GM10847 (cell line): ENCODE measurements around the gene DCAF12.

ENCODE experiments used
- POLR2A ChIP-seq: IDR thresholded peaks from 2 replicates; pipeline ENCODE4 v1.6.1; 2011; ENCODE audit not compliant: insufficient read length; ENCODE audit errors: extremely low read depth

DCAF12 gene

DNA sequence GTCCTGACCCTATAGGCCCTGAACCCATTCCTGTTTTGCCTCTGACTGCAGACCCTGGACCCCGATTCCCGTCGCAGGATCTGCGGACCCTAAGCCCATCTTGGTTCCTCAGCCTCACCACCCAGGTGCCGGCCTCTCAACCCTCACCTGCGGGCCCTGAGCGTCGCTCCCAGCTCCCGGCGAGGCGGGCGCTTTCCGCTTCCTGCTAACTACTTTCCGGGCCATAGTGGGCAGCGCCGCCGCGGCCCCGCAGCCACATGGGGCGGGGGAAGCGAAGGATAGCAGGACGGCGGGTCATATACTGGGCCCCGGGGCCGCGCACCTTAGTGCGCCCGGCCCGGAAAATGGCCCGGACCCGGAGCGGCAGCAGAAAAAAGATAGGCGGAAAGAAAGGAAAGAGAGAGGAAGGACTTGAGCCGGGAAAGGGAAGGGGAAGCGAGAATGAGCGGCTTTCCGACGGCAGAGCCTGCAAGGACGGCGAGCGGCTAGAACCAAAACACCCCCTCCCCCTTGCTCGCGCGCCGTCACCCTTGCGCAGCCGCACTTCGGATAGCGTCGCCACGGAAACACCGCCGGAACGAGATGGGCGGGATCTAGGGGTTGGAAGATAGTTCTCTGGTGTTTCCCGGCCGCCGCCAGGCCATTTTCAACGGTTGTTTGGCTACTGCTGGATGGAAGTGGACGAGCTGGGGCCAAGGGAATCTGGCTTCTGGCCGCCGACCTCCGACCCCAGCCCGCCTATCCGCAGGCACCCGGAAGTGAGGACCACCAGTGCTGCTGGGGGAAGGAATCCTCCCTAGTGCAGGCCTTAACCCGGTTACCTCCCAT lies at the start of gene DCAF12:
Gene DCAF12 (minus strand): TSS at position 492 of the 828 bp plus-strand sequence. CDS start 267 bp downstream, at position 225.
- peak; percentile 51 for TF ChIP-seq POLR2A

DNA sequence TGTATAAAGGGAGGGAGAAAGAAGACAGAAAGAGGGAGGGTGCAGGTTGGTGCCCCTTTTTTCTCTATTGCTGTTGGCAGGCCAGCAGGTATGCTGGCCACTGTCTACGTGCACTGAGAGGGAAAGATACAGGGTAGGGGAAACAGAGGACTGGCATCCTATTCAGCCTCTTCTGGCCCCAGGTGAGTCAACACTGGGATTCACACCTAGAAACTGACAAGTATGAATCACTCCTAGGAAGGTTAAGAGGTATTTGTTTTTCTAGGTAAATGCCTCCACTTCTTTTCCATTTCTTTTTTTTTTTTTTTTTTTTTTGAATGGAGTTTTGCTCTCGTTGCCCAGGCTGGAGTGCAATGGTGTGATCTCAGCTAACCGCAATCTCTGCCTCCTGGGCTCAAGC lies 49.6 kb upstream of the DCAF12 start:
- TF ChIP-seq POLR2A: no peak

DNA sequence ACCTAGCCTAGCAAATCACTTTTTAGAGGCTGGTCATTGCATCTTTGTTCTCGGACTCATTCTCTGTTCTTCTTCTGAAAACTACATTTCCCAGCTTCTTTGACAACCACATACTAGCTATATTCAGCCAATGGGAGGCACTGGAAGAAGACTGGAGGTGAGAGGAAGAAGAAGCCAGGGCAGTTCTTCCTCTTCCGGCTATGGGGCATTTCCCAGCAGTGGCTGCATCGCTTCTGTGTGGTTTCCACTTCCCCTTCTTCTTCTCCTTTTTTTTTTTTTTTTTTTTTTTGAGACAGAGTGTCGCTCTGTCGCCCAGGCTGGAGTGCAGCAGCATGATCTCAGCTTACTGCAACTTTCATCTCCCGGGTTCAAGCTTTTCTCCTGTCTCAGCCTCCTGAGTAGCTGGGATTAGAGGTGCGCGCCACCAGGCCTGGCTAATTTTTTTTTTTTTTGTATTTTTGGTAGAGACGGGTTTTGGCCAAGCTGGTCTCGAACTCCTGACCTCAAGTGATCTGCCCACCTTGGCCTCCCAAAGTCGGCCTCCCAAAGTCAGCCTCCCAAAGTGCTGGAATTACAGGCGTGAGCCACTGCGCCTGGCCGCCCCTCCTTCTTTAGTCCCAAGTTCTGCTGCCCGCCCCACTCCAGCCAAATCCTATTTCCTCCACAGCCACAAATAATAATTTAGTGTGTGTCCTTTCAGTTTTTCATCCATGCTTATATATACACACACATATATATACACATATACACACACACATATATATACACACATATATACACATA lies 45.4 kb upstream of the DCAF12 start:
- no peak for TF ChIP-seq POLR2A

DNA sequence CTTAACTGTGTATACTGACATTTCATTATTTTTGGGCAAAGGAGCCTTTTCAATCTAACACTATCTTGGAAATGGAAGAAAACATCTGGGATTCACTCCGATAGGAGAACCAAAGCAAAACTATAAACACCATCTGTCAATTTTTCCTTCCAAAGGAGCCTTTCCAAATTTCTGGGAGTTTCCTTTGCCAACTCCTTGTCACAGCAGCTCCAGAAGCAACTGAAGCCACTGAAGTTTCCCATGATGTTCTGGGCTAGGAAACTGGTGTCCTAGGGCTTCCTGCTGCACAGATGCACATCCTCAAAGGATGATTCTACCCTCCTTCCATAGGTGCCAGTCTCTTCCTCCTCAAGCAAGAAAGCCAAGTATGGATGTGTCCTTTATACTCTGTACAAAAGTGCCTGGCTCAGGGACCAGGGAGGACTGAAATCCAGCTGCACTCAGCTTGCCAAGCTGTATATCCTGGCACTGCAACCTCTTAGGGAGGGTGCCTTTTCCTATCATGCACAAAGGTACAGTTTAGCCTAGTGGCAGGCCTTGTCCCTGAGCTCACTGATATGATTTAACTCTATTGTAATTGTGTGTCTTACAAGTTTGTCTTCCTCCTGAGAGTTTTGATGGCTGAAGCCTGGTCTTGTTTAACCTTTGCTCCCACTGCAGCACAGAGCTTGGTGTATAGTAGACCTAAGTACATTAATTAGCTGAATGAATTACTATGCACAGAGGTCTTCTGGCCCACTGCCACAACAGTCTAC lies 43.9 kb upstream of the DCAF12 start:
- TF ChIP-seq POLR2A: no peak

DNA sequence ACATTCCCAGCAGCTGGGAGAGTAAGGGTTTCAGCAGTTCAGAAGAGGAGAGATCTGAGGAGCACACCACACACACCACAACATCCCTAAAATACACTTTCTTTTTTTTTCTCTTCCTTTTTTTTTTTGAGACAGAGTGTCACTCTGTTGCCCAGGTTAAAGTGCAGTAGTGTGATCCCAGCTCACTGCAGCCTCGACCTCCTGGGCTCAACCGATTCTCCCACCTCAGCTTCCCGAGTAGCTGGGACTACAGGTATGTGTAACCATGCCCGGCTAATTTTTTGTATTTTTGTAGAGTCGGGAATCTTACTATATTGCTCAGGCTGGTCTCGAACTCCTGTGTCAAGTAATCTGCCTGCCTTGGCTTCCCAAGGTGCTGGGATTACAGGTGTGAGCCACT lies 42.6 kb upstream of the DCAF12 start:
- no peak for TF ChIP-seq POLR2A

DNA sequence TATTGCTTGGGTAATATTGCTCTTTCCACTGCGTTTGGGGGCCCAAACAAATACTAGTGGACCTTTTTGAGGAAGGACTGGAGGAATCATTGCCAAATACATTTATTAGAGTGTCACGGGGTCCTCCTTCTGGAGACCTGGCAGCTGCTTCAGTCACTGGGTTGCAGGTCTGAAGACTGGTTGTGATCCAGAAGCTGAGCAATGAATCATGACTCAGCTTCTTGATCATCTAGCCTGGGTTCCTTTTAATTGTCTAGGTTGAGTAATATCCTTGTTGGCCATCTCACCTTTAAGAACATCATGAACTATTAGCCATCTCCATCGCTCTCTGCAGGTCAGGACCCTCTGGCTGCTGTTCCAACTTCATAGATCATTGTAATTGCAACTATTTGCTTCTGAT lies 36.9 kb upstream of the DCAF12 start:
- no peak for TF ChIP-seq POLR2A

DNA sequence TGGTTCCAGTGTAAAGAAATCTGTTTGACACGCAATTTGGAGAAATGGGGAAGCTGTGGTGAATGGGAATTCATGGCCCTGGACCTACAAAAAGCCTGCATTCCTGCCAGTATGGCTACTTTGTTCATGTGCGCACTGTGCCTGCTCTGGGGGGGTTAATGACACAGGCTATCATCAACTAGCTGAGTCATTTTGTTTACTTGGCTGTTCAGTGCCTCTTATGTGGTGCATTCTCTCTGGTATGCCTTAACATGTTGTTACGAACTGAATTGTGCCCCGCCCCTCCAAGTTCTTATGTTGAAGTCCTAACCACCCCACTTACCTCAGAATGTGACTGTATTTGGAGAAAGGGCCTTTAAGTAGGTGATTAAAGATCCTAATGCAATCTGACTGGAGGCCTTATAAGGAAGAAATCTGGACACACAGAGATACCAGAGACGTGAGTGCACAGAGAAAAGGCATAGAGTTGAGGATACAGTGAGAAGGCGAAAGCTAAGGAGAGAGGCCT lies 31.9 kb upstream of the DCAF12 start:
- TF ChIP-seq POLR2A: no peak

DNA sequence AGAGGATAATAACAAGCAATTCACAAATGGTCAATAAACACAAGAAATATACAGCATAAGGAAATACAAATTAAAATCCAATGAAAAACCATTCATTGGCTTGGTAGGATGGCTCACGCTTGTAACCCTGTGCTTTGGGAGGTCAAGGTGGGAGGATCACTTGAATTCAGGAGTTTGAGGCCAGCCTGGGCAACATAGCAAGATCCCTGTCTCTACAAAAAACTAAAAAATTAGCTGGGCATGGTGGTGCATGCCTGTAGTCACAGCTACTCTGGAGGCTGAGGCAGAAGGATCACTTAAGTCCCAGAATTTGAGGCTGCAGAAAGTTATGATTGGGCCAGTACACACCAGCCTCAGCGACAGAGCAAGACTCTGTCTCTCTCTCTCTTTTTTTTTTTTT lies 31.4 kb upstream of the DCAF12 start:
- TF ChIP-seq POLR2A: no peak

DNA sequence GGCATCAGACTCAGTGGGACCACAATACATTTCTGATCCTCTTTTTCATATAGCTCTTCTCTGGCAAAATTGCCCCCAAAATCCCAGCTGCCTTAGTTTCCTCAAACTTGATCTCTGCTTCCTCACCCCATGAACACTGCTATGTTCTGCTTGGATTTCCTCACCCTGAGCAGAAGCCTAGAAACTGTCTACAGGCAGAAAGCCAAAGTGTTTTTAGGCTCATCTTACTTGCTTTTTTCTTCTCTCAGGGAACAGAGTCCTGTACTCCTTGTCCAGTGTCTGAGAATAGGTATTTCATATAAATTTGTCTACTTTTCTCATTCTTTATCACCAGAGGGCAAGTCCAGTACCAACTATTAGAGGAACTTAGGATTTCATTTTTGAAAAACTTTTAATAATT lies 30.8 kb upstream of the DCAF12 start:
- TF ChIP-seq POLR2A: no peak

DNA sequence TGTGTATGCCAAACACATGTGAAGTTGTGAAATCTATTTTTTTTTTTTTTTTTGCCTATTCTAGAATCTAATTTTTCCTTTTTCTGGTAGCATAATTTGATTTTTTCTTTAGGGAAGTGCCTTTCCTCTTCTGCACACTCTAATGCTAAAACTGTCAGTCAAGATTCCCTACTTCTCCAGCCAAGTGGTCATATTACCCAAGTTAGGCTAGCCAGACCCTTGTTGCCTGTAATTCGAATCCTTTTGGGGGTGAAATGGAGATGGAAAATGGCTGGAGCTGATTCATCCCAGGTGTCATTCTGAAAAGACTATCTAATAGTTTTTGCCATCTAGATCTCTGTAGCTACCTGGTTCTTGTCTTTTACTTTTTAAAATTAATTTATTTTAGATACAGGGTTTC lies 27.6 kb upstream of the DCAF12 start:
- TF ChIP-seq POLR2A: no peak

DNA sequence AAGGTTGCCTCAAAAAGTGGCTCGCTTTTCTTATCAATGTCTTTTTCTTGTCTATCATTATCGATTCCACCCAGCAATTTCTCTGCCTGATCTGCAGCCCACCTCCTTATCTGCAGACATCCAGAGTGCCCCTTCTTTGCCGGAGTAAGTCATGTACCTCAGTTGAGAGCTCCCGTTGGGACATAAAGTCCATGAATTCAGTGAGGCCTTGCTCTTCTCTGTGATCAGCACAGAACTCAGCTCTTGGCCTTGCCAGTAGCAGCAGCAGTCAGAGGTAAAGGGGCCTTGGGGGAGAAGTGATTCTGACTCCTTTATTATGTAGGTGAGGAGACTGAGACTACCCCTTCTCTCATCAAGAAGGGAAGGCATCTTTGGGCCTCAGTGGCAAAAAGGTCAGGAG lies 24.9 kb upstream of the DCAF12 start:
- no peak for TF ChIP-seq POLR2A

DNA sequence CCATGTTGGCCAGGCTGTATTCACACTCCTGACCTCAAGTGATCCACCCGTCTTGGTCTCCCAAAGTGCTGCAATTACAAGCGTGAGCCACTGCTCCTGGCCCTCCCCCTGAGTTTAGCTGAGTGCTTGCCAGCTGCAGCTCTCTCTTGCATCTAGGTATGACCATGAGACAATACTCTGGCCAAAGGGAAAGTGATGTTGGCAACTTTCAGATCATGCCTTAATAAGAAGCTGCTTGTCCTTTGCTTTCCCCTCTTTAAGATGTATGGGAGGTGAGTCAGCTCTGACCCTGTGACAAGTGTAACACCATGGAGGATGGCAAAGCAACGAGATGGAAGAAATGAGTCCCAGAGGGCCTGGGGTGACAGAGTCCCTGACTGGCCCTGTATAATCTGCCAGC lies 18.7 kb upstream of the DCAF12 start:
- no peak for TF ChIP-seq POLR2A

DNA sequence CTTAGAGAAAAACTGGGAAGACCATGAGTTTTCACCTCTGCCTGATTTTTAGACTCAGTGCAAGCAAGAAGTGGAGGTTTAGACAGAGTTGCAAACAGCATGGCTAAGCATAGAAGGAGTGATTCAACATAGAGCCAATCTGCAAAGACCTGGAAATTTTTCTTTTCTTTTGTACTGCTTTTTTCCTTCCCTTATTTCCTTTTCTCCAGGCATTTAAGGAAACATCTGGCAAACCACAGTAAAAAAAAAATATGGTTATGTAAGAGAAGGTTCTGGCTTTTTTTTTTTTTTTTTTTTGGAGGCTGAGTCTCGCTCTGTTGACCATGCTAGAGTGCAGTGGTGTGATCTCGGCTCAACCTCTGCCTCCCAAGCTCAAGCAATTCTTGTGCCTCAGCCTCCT lies 16.6 kb upstream of the DCAF12 start:
- TF ChIP-seq POLR2A: no peak

DNA sequence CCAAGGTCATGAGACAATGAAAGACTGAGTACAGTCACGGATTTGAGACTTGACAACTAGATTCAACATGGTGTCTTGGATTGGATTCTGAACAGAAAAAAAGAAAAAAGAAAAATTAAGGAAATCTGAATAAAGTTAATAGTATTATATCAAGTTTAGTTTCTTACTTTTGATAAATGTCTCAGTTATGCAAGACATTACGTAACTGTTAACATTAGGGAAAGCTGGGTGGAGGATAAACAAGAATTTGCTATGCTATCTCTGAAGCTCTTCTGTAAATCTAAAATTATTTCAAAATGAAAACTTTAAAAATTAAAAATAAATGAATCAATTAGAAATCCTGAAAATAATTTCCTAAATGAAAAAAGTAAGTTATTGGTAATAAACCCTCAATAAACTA lies 14.4 kb upstream of the DCAF12 start:
- TF ChIP-seq POLR2A: no peak

DNA sequence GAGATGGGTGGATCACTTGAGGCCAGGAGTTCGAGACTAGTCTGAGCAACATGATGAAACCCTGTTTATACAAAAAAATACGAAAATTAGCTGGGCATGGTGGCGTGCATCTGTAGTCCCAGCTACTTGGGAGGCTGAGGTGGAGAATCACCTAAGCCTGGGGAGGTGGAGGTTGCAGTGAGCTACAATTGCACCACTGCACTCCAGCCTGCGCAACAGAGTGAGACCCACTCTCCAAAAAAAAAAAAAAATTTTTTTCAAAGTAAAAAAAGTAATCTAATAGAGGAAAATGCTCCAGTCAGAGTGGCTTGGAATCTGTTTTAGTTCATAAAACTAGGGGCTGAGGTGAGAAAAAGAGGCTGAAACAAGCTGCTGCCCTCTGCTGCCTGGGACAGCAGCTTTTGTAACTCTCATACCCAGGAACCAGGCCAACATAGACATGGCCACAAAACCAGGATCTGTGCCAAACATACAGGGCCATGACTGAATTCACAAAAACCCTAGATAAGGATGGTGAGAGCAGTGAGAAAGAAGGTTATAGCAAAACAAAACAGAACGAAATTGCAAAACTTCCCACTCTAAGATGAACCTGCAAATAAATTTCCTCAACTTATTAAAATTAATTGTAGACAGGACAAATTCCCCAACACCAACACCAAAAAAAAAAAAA lies 13.1 kb upstream of the DCAF12 start:
- no peak for TF ChIP-seq POLR2A
